VCaP (cell line): ENCODE data around the gene ATAD3C.
"Not testable (repeated sequence)": the region's sequence is repeated elsewhere in the genome, so short reads cannot be mapped to it uniquely, and the experiment has no call there.

Source experiments
- H3K27ac ChIP-seq: fragments of 450-650 bp; 2 replicates; pipeline ENCODE4 v1.5.1; 2017
- TF ChIP-seq, protein P1 (sequence below): fragments of 450-650 bp; conservative IDR thresholded peaks from 2 replicates; pipeline ENCODE4 v1.5.1; 2017; ENCODE audit warnings: mild to moderate bottlenecking, moderate library complexity

The ATAD3C gene

DNA sequence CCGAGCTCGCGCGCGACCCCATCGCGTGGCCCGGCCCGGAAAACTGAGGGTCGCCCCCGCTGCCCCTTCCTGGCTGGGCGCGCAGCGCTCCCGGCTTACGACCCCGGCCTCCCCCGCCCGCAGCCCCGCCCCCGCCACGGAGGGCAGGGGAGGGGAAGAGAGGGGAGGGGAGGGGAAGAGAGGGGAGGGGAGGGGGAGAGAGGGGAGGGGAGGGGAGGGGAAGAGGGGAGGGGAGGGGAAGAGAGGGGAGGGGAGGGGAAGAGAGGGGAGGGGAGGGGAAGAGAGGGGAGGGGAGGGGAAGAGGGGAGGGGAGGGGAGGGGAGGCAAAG is 21.7 kb upstream of the ATAD3C start:
- H3K27ac ChIP-seq = peak overlapping the region; percentile 41; the same call in 1 of the 2 replicates
- TF ChIP-seq, protein P1, sequence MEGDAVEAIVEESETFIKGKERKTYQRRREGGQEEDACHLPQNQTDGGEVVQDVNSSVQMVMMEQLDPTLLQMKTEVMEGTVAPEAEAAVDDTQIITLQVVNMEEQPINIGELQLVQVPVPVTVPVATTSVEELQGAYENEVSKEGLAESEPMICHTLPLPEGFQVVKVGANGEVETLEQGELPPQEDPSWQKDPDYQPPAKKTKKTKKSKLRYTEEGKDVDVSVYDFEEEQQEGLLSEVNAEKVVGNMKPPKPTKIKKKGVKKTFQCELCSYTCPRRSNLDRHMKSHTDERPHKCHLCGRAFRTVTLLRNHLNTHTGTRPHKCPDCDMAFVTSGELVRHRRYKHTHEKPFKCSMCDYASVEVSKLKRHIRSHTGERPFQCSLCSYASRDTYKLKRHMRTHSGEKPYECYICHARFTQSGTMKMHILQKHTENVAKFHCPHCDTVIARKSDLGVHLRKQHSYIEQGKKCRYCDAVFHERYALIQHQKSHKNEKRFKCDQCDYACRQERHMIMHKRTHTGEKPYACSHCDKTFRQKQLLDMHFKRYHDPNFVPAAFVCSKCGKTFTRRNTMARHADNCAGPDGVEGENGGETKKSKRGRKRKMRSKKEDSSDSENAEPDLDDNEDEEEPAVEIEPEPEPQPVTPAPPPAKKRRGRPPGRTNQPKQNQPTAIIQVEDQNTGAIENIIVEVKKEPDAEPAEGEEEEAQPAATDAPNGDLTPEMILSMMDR = no peak

DNA sequence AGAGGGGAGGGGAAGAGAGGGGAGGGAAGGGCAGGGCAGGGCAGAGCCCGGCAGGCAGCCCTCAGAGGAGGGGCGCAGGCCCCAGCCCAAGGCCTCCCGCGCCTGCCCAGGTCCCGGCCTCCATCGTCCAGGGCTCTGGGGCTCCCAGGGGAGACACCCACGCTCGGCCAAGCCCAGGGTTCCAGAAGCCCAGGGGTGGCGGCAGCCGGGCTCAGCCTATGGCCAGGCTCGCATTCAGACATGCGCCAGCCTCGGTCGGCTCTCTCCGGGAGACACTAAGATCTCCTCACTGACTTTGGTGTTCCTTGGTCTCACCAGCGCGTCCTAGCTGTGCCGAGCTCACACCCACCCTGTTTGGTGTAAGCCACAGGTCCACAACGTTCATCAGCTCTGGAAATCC is 21.3 kb upstream of the ATAD3C start:
- TF ChIP-seq, protein P1 = no peak
- H3K27ac ChIP-seq = no peak overlapping the region

DNA sequence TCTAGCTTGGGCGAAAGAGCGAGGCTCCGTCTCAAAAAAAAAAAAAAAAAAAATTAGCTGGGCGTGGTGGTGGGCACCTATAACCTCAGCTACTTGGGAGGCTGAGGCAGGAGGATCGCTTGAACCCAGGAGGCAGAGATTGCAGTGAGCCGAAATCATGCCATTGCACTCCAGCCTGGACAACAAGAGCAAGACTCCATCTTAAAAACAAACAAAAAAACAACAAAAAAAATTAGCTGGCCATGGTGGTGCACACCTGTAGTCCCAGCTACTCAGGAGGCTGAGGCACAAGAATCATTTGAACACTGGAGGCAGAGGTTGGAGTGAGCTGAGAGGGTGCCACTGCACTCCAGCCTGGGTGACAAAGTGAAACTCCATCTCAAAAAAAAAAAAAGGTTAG is 20.5 kb upstream of the ATAD3C start:
- H3K27ac ChIP-seq = not testable (repeated sequence)

DNA sequence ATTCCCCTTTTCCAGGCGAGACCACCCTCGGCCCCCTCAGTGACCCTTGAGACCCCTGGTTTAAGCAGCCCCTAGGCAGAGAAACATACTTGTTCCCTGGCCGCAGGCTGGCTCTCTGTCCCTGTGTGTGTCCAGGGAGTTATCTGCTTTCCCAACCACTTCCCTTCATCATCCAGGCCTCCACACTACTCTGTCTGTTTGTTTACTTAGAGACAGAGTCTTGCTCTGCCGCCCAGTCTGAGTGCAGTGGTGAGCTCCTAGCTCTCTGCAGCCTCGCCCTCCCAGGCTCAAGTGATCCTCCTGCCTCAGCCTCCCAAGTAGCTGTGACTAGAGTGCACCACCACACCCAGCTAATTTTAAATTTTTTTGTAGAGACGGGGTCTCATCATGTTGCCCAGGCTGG is 19.8 kb upstream of the ATAD3C start:
- TF ChIP-seq, protein P1 = no peak
- peak overlapping the region; percentile 99; the same call in 1 of the 2 replicates for H3K27ac ChIP-seq

DNA sequence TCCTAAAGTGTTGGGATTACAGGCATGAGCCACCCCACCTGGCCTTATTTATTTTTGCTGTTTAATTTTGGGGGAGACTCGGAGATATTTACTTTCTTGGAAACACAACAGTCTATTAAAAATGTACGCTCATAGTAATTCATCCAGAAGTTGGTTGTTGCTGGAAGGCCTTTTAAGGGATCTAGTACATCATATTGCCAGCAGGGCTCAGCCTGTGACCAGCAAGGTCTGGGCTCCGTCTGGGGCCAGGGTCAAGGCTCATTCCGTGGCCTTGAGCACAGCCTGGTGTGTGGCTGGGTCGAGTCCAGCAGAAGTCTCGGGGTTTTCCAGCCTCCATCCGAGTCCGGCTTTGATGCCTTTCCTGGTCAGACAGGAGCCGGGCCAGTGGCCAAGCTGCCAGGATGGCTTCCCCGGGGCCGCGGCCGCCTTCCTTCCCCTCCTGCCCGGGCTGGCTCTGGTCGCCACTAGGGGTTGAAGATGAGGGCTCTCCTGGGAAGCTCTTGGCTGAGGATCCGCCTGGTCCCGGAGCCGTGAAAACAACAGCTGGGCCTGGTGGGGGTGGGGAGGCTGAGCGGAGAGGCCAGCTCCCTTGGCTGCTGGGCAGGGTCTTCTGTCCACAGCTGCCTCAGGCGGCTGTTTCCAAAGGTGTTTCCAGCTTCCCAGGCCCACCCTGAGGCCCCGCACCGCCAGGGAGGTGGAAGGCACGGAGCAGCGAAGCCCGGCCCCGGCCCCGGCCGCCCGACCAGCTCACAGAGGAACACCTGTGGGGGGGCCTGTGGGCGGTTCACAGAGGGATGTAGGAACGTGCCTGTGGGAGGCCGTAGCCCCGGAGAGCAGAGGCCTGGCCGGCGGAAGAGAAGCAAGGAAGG is 19.1 kb upstream of the ATAD3C start:
- peak overlapping the region; percentile 99 for H3K27ac ChIP-seq

DNA sequence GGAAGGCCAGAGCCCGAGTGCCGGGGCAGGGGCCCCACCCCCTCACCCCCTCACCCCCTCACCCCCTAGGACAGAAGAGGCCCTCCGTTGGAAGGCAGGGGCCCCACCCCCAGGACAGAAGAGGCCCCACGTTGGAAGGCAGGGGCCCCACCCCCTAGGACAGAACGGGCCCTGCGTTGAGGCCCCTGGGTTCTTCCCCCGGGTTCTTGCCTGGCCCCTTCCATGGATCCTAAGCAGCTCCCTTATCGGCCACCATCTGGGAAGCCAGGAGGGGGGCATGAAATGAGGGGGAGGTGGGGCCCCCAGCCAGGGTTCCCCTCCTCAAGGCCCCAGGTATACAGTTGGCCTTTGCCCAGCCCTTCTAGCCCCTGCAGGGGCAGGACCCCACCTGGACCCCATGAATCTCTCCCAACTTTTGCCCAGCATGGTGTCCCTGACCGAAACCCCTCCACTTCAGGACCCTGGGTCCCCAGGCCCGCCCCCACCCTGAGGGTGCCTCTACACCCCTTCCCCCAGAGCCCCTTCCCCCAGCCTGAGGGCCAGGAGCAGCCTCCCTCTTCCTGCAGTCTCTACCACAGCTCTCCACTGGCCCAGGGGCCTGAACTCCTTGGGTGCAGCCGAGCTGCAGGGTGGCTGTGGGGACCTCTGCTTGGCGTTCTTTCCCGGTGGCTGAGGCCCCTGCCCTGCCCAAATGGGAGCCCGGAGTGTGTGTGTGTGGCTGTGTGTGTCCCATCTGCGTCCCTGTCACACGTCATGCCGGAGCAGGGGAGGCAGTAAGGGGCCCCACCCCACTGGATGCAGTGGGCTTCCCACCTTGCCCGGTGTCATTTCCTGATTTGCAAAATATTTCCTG is 18.3 kb upstream of the ATAD3C start:
- H3K27ac ChIP-seq = peak overlapping the region; percentile 99
- TF ChIP-seq, protein P1 = no peak

More for the DNA sequence above, 19.1 kb upstream of the ATAD3C start:
- TF ChIP-seq, protein P1 = no peak; the same call in 1 of the 2 replicates

DNA sequence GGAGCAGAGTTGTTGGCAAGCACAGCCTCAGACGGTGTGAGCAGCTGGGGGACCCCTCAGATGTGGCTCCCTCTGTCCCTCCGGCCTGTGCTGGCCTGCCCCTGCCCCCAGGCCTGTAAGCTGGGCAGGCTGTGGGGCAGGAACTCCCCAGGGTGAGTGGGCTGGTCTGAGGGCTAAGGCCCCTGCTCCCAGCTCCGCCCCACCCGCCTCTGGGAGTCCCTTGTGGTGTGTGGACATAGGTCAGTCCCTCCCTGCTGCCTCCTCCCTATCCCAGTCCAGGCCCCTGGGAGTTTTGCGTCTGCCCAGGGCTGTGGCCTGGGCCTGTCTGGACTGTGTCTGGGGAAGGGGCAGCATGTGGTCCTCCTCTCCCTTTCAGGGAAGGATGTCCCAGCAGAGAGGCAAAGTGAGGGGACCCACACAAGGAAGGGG is 17.6 kb upstream of the ATAD3C start:
- H3K27ac ChIP-seq = peak overlapping the region; percentile 99
- TF ChIP-seq, protein P1 = no peak
